K562 (cell line): ENCODE data around the gene CELF4. TPM values are rescaled to one million over a fixed set of nuclear protein-coding genes. Genes with fewer than 3 reads are reported as not detected.

Experiments used
- ATAC-seq: fragments of 200-7000 bp; cut with Tn5 transposase; 3 replicates; pipeline ENCODE4 v1.9.1; 2020; ENCODE audit warnings: moderate library complexity
- BruUV-seq: library from RNA; stranded (reverse); fragments of 400-500 nt; replicated peaks from 2 replicates; lab custom pipeline; 2021; lab: Mats Ljungman, UMichigan
- CTCF ChIA-PET: fragments of 300-600 bp; formaldehyde crosslinking; extraction: SDS; loops from one replicate; lab custom pipeline; 2021; ENCODE audit warnings: low intra/inter-chr PET ratio; lab: Yijun Ruan, JAX
- POLR2A ChIA-PET: fragments of 300-600, 350-650 bp; sonication (Branson Sonifier 250); formaldehyde crosslinking; extraction: SDS; loops from one replicate; lab custom pipeline; 2021; ENCODE audit warnings: antibody characterized with exemption, inconsistent platforms; lab: Yijun Ruan, JAX
- DNase-seq, 4 experiments: peaks; one replicate each; pipeline versions ENCODE4 v3.0.0 to v3.0.0-alpha.2; 2011 to 2018; ENCODE audit warnings: low spot score in 3 of 4, mixed read lengths in 3 of 4; ENCODE audit errors: extremely low read depth in 1 of 4
- FAIRE-seq: peaks from 2 replicates; lab custom pipeline; 2011; peaks lifted over from hg19 to GRCh38; lab: Jason Lieb, UNC
- H2AFZ ChIP-seq: 2 replicates; pipeline ENCODE4 v1.6.0; 2011; ENCODE audit warnings: low read depth, low read length, control low read depth, inconsistent platforms
- H3K27ac ChIP-seq: fragments of 200-600 bp; 3 replicates; pipeline ENCODE4 v1.8.0; 2011; ENCODE audit warnings: low read depth, mild to moderate bottlenecking, control low read depth, inconsistent platforms, low read length, moderate library complexity, mixed read lengths; ENCODE audit errors: extremely low read depth
- H3K27me3 ChIP-seq, 2 experiments: fragments of 300-600 bp in 1 of 2; 2 replicates in 1 of 2; 3 replicates in 1 of 2; pipeline versions ENCODE4 v1.6.0 to v1.8.0; 2011; ENCODE audit warnings: inconsistent platforms in 2 of 2, low read length in 2 of 2, mild to moderate bottlenecking in 1 of 2, mixed read lengths in 1 of 2, moderate library complexity in 1 of 2; ENCODE audit not compliant: control insufficient read depth in 2 of 2, insufficient read depth in 2 of 2
- H3K36me3 ChIP-seq: fragments of 300-600 bp; 3 replicates; pipeline ENCODE4 v1.8.0; 2011; ENCODE audit warnings: mild to moderate bottlenecking, low read length, inconsistent platforms; ENCODE audit not compliant: control insufficient read depth, insufficient read depth
- H3K4me1 ChIP-seq, 2 experiments: fragments of 200-600 bp in 1 of 2; replicated peaks in 1 of 2; 2 replicates in 1 of 2; 3 replicates in 1 of 2; pipeline versions ENCODE4 v1.5.1 to v1.8.0; 2011; ENCODE audit warnings: inconsistent platforms in 2 of 2, low read length in 2 of 2, mild to moderate bottlenecking in 1 of 2, mixed read lengths in 1 of 2, moderate library complexity in 1 of 2; ENCODE audit not compliant: control insufficient read depth in 2 of 2, insufficient read depth in 2 of 2
- H3K4me2 ChIP-seq: 2 replicates; pipeline ENCODE4 v1.6.1; 2011; ENCODE audit warnings: low read length, control low read depth, inconsistent platforms, mixed read lengths; ENCODE audit not compliant: insufficient read depth
- H3K4me3 ChIP-seq: fragments of 200-600 bp; sonication (generic), shearing (Covaris generic); 2 replicates; pipeline ENCODE4 v1.5.1; 2016; ENCODE audit warnings: control low read depth, inconsistent platforms
- H3K79me2 ChIP-seq: fragments of 200-600 bp; 3 replicates; pipeline ENCODE4 v1.8.0; 2011; ENCODE audit warnings: low read length, inconsistent platforms; ENCODE audit not compliant: control insufficient read depth, insufficient read depth
- H3K9ac ChIP-seq, 2 experiments: 2 replicates each; pipeline versions ENCODE4 v1.6.0 to v1.6.1; 2011; ENCODE audit warnings: low read depth in 2 of 2, low read length in 2 of 2, control low read depth in 1 of 2, inconsistent platforms in 1 of 2, mild to moderate bottlenecking in 1 of 2, mixed read lengths in 1 of 2; ENCODE audit not compliant: insufficient read depth in 1 of 2
- H3K9me1 ChIP-seq: one replicate; pipeline ENCODE4 v1.6.0; 2011; ENCODE audit warnings: inconsistent platforms, mild to moderate bottlenecking, low read length, moderate library complexity; ENCODE audit not compliant: control insufficient read depth, insufficient read depth
- H3K9me3 ChIP-seq: replicated peaks from 2 replicates; pipeline ENCODE4 v1.5.1; 2011; ENCODE audit warnings: low read depth, low read length, inconsistent platforms; ENCODE audit not compliant: control insufficient read depth, insufficient read depth
- H4K20me1 ChIP-seq: replicated peaks from 2 replicates; pipeline ENCODE4 v1.6.1; 2011; ENCODE audit warnings: low read length, inconsistent platforms, mixed read lengths; ENCODE audit not compliant: control insufficient read depth, insufficient read depth
- ELK1 ChIP-seq: sonication (generic); formaldehyde crosslinking; IDR thresholded peaks from 2 replicates; pipeline ENCODE4 v1.8.1; 2022; ENCODE audit warnings: missing genetic modification reagents
- FIP1L1 ChIP-seq: fragments of 200-400 bp; formaldehyde crosslinking; IDR thresholded peaks from 2 replicates; pipeline ENCODE4 v1.6.1; 2018; ENCODE audit warnings: mild to moderate bottlenecking, low read depth, low read length; ENCODE audit not compliant: poor library complexity, severe bottlenecking
- HCFC1 ChIP-seq: IDR thresholded peaks from 2 replicates; pipeline ENCODE4 v1.6.1; 2012; ENCODE audit warnings: low read depth, low read length, improper control_type of control experiment
- JUN ChIP-seq, 2 experiments: sonication (generic) in 1 of 2; formaldehyde crosslinking in 1 of 2; IDR thresholded peaks; 2 replicates each; pipeline versions ENCODE4 v1.6.1 to v1.8.0; 2012 to 2022; ENCODE audit warnings: borderline replicate concordance in 2 of 2, mild to moderate bottlenecking in 2 of 2, improper control_type of control experiment in 1 of 2, low read depth in 1 of 2, low read length in 1 of 2, missing genetic modification reagents in 1 of 2
- NR1H2 ChIP-seq: sonication (generic); formaldehyde crosslinking; IDR thresholded peaks from 2 replicates; pipeline ENCODE4 v1.4.0; 2020; ENCODE audit warnings: mild to moderate bottlenecking, missing genetic modification reagents
- STAT5B ChIP-seq: fragments of 250-450 bp; sonication (Bioruptor Pico); IDR thresholded peaks from 2 replicates; pipeline ENCODE4 v1.8.0; 2021; ENCODE audit warnings: mild to moderate bottlenecking, inconsistent platforms
- ZNF318 ChIP-seq, 2 experiments: fragments of 450-650 bp; IDR thresholded peaks; 2 replicates each; pipeline ENCODE4 v1.6.1; 2016; ENCODE audit warnings: mild to moderate bottlenecking in 2 of 2, borderline replicate concordance in 1 of 2, low read depth in 1 of 2, moderate library complexity in 1 of 2
- ZNF518B ChIP-seq: fragments of 250-450 bp; sonication (Bioruptor Pico); IDR thresholded peaks from 2 replicates; pipeline ENCODE4 v1.5.0; 2021; ENCODE audit warnings: mild to moderate bottlenecking, moderate library complexity
- ZNF583 ChIP-seq: fragments of 250-450 bp; sonication (Bioruptor Pico); IDR thresholded peaks from 2 replicates; pipeline ENCODE4 v1.4.0; 2020
- WGBS: fragments of 100-300 bp; shearing (Covaris generic); methylation state at CpG from one replicate; pipeline ENCODE4 v1.1.6; 2016; ENCODE audit warnings: low coverage, mixed read lengths; ENCODE audit not compliant: insufficient coverage; ENCODE audit errors: missing lambda C conversion rate; 5-methylcytosine and 5-hydroxymethylcytosine counted together
- in situ Hi-C: fragments of 300-500 bp; cut with MboI; formaldehyde crosslinking; loops from 4 replicates; pipeline ENCODE4 v1.15.0; 2018; ENCODE audit warnings: inconsistent platforms, mixed read lengths
- intact Hi-C: fragments of 100-400 bp; cut with micrococcal nuclease; formaldehyde crosslinking; loops from 2 replicates; pipeline ENCODE4 v1.14.2; 2022
- polyA plus RNA-seq, 8 experiments: library from polyadenylated mRNA; depleted of rRNA in 4 of 8; stranded (reverse) in 5 of 8; unstranded in 3 of 8; fragments of >200 nt; fragmentation: Nextera tagmentation in 2 of 8; fragmentation: Illumina TruSeq in 1 of 8; extraction: Ambion mirVana in 2 of 8; extraction: Trizol in 1 of 8; gene quantifications; 2 replicates each; pipeline versions ENCODE4 v1.2.1 to v1.2.3, GENCODE V29; 2011 to 2014; ENCODE audit warnings: inconsistent platforms in 1 of 8, missing spikeins in 1 of 8
- total RNA-seq, 7 experiments: library from RNA; depleted of rRNA in 6 of 7; stranded (reverse); fragments of >200 nt in 6 of 7; fragmentation: Illumina TruSeq in 2 of 7; extraction: Trizol in 2 of 7; gene quantifications; 2 replicates each; pipeline versions ENCODE4 v1.2.1 to v1.2.3, GENCODE V29; 2011 to 2021; ENCODE audit warnings: low replicate concordance in 1 of 7

Gene CELF4
- total and polyA plus RNA-seq, 9 of the 15 experiments (the other 6 are each of a cell fraction or from before 2014, with no cell fraction given): 0.04 to 0.24 (median 0.07) TPM; not detected in 3

- H3K36me3 ChIP-seq: no peaks in the 10 kb centered on the region
- TF ChIP-seq ZNF583 (CRISPR knock-in tag) (no peak), JUN (IDR thresholded peaks at IDR 0.05; ENCODE audit: borderline replicate concordance, low read depth, low read length) (no peak), JUN (CRISPR knock-in tag; IDR thresholded peaks at IDR 0.05; ENCODE audit: borderline replicate concordance) (no peak), NR1H2 (CRISPR knock-in tag) (no peak), FIP1L1 (no peak), ZNF318 (IDR thresholded peaks at IDR 0.05; ENCODE audit: borderline replicate concordance in 1 of 2, low read depth in 1 of 2) (no peak), ELK1 (CRISPR knock-in tag) (no peak), STAT5B (CRISPR knock-in tag) (no peak), ZNF518B (CRISPR knock-in tag) (no peak), HCFC1 (no peak)
- TF ChIP-seq, all 486 proteins: peak for 0
- Histone ChIP-seq H3K27ac (no peak overlapping the region), H3K4me1 (peaks cover 0 to 3% of the 10 kb centered on the region in 2 experiments; a peak in 1 of 5 replicates), H3K9me1 (no peaks in the 10 kb centered on the region), H4K20me1 (no peaks in the 10 kb centered on the region), H3K79me2 (no peaks in the 10 kb centered on the region), H3K9me3 (no peaks in the 10 kb centered on the region), H3K9ac (no peak overlapping the region; a peak in 1 of 4 replicates), H3K4me3 (no peak overlapping the region), H3K4me2 (no peak overlapping the region), H2AFZ (no peak overlapping the region), H3K27me3 (no peaks in the 10 kb centered on the region)
- POLR2A ChIA-PET: interaction anchor here (0.7 kb wide), 1 partner anchor 93 kb away, joined by 3 read pairs; no protein-coding TSS in a partner anchor
- no peak for ATAC-seq
- no peak for DNase-seq
- in situ Hi-C loops: no loop called here
- whole genome bisulfite sequencing: 0% methylated on average over 4 of the region's 4 CpGs
- CTCF ChIA-PET: no interaction called here
- no TSS peak for BruUV-seq
- FAIRE-seq: no peak
- intact Hi-C loops: no loop called here
Measured at GRCh38 chr18:37407571-37407970, 158.0 kb downstream of the CELF4 start.
